B cell (primary cell): ENCODE results near the gene BLTP1.

Experiments used
- EZH2 ChIP-seq: IDR thresholded peaks from 2 replicates; pipeline ENCODE4 v1.6.1; 2012; ENCODE audit warnings: borderline replicate concordance, low read depth, mild to moderate bottlenecking, moderate library complexity, low read length; ENCODE audit not compliant: insufficient read depth, poor library complexity, severe bottlenecking
- TF ChIP-seq, protein P1 (sequence below): fragments of 200-600 bp; IDR thresholded peaks from one replicate; pipeline ENCODE4 v1.8.0; 2022; ENCODE audit warnings: antibody characterized with exemption, mild to moderate bottlenecking

DNA sequence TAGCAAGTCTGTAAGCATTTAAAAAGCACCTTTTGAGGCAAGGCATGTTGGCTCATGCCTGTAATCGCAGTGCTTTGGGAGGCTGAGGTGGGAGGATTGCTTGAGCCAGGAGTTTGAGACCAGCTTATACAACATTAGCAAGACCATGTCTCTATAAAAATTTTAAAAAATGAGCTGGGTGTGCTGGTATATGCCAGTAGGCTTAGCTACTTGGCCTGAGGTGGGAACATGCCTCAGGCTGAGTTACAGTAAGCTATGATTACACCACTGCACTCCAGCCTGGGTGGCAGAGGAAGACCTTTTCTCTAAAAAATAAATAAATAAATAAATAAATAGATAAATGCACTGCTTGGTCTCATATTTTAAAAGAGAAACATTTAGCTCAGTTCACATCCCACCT, 26.8 kb downstream of the BLTP1 start:
- TF ChIP-seq, protein P1, sequence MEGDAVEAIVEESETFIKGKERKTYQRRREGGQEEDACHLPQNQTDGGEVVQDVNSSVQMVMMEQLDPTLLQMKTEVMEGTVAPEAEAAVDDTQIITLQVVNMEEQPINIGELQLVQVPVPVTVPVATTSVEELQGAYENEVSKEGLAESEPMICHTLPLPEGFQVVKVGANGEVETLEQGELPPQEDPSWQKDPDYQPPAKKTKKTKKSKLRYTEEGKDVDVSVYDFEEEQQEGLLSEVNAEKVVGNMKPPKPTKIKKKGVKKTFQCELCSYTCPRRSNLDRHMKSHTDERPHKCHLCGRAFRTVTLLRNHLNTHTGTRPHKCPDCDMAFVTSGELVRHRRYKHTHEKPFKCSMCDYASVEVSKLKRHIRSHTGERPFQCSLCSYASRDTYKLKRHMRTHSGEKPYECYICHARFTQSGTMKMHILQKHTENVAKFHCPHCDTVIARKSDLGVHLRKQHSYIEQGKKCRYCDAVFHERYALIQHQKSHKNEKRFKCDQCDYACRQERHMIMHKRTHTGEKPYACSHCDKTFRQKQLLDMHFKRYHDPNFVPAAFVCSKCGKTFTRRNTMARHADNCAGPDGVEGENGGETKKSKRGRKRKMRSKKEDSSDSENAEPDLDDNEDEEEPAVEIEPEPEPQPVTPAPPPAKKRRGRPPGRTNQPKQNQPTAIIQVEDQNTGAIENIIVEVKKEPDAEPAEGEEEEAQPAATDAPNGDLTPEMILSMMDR = no peak
- TF ChIP-seq EZH2 = no peak
